Tibial artery (tissue), 4 donors: ENCODE data around the gene TMCO1.
"Not testable (repeated sequence)": the region's sequence is repeated elsewhere in the genome, so short reads cannot be mapped to it uniquely, and the experiment has no call there.

Source experiments
- DNase-seq, 2 donors: peaks; one replicate each; pipeline ENCODE4 v3.0.0-alpha.2; 2019
- H3K27ac ChIP-seq, 2 donors: fragments of 200-600 bp; sonication (generic) in 1 of 2; 1 replicate in 1 of 2; 2 replicates in 1 of 2; pipeline ENCODE4 v1.5.1; 2018 to 2019; ENCODE audit warnings: mild to moderate bottlenecking in 1 of 2
- H3K27me3 ChIP-seq, 2 donors: fragments of 200-600 bp; sonication (generic) in 1 of 2; one replicate each; pipeline versions ENCODE4 v1.5.1 to v1.6.0; 2016 to 2019
- H3K36me3 ChIP-seq, 3 donors: fragments of 200-600 bp; sonication (generic) in 2 of 3; one replicate each; pipeline ENCODE4 v1.5.1; 2016 to 2019; ENCODE audit warnings: mild to moderate bottlenecking in 2 of 3
- H3K4me1 ChIP-seq, 4 donors: fragments of 200-600 bp; sonication (generic) in 2 of 4; 1 replicate in 3 of 4; 2 replicates in 1 of 4; pipeline ENCODE4 v1.5.1; 2016 to 2019
- H3K4me3 ChIP-seq, 2 donors: fragments of 200-600 bp; sonication (generic) in 1 of 2; 1 replicate in 1 of 2; 2 replicates in 1 of 2; pipeline ENCODE4 v1.5.1; 2018 to 2019; ENCODE audit warnings: mild to moderate bottlenecking in 2 of 2
- H3K9me3 ChIP-seq, 3 donors: fragments of 200-600 bp; sonication (generic) in 1 of 3; one replicate each; pipeline ENCODE4 v1.5.1; 2016 to 2019
- intact Hi-C: fragments of 100-400 bp; cut with DNase I; formaldehyde crosslinking; loops from one replicate; pipeline ENCODE4 v1.15.0; 2023; ENCODE audit warnings: low total_unique reads
- TF ChIP-seq, protein P1 (sequence below), 2 experiments: fragments of 200-600 bp in 1 of 2; fragments of 450-650 bp in 1 of 2; IDR thresholded peaks; one replicate each; pipeline ENCODE4 v1.5.1; 2017 to 2019; ENCODE audit warnings: antibody characterized with exemption in 2 of 2, mild to moderate bottlenecking in 1 of 2, moderate library complexity in 1 of 2

TMCO1 gene, protein sequence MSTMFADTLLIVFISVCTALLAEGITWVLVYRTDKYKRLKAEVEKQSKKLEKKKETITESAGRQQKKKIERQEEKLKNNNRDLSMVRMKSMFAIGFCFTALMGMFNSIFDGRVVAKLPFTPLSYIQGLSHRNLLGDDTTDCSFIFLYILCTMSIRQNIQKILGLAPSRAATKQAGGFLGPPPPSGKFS

DNA sequence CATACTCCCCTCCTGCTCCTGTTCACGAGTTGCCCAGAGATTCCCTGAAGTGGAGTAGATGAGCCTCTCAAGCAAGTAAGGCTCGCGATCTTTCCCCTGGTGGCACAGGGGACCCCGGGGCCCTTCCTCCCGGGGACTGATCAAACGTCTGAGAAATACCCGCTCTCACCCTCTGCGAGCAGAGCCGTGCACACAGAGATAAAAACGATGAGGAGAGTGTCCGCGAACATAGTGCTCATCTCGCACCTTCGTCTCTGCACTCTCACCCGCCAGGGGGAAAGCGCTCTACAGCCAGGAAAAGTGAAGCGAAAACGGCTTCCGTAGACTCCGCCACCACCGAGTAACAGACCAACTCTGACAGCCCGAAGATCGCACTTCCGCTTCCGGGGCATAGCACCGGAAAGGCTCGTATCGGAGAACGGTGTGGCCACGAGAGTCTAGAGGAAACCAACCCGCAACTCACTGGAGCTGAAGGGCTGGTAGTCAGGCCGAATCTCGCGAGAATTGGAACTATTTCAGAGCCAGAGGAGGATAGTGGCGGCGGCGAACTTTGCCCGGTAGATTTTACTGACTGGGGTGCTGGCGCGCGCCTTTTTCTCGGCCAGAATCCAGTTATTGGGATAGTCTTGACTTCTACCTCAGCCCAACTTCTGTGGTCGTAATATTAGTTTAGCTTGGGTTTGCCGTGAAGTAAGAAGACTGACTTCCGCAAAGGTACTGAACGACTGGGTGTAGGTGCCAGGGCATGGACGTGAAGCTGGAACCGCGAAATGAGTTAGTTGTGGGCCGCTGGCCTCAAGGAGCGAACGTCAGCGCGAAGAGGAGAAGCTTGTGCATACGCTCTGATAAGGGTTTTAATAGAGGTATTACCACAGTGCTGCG, at the start of gene TMCO1:
Gene TMCO1, minus strand, starts transcription at position 356 of the 882 bp plus-strand sequence. Its CDS starts 117 bp downstream, at position 239.
- H3K4me1 ChIP-seq = peaks cover 0 to 51% (median 18%) of the 10 kb centered on the region in 4 donors
- no peaks in the 10 kb centered on the region for H3K27me3 ChIP-seq
- H3K9me3 ChIP-seq = no peaks in the 10 kb centered on the region
- TF ChIP-seq, protein P1, sequence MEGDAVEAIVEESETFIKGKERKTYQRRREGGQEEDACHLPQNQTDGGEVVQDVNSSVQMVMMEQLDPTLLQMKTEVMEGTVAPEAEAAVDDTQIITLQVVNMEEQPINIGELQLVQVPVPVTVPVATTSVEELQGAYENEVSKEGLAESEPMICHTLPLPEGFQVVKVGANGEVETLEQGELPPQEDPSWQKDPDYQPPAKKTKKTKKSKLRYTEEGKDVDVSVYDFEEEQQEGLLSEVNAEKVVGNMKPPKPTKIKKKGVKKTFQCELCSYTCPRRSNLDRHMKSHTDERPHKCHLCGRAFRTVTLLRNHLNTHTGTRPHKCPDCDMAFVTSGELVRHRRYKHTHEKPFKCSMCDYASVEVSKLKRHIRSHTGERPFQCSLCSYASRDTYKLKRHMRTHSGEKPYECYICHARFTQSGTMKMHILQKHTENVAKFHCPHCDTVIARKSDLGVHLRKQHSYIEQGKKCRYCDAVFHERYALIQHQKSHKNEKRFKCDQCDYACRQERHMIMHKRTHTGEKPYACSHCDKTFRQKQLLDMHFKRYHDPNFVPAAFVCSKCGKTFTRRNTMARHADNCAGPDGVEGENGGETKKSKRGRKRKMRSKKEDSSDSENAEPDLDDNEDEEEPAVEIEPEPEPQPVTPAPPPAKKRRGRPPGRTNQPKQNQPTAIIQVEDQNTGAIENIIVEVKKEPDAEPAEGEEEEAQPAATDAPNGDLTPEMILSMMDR (IDR thresholded peaks at IDR 0.05) = peak in 1 of 2 experiments; percentile 20
- H3K27ac ChIP-seq = peak within 1 kb of the TSS; percentile 84 to 87
- H3K4me3 ChIP-seq = peak within 1 kb of the TSS; percentile 63 to 80
- DNase-seq = peak; percentile 97
- intact Hi-C loops = loop anchor here (10.0 kb wide), 1 partner anchor 134 kb away; the partner anchor contains the start of gene MGST3
- H3K36me3 ChIP-seq = peaks cover 12 to 36% (median 14%) of the 10 kb centered on the region in 3 donors

DNA sequence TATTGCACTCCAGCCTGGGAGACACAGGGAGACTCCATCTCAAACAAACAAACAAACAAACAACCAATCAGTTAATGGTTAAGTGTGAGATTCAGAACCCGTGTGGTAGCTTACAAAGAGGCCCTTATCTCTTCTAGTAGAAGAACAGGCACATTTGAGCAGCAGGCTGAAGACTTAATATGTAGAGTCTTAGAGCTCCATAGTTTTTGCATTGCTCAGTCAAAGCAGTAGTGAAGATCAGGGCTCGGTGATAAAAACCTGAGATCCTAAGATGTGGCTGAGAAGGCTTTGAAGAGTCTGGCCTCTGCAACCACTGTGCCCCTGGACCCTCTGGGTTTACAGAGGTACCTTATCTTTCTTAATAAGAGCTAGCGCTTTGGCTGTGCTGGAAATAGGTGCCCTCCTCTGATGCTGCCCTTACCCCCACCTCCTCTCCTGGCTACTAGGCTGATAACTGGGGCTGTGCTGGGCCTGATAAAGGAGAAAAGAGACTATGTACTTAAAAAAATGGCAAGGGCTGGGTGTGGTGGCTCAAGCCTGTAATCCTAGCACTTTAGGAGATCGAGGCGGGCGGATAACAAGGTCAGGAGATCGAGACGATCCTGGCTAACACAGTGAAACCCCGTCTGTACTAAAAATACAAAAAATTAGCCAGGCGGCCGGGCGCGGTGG, 48.3 kb upstream of the TMCO1 start:
- no peaks in the 10 kb centered on the region for H3K27me3 ChIP-seq
- H3K4me3 ChIP-seq = no peak overlapping the region
- no peak overlapping the region for H3K27ac ChIP-seq
- intact Hi-C loops = no loop called here
- TF ChIP-seq, protein P1 (IDR thresholded peaks at IDR 0.05) = no peak
- peaks cover 0 to 8% (median 0%) of the 10 kb centered on the region in 3 donors for H3K9me3 ChIP-seq
- no peak for DNase-seq
- H3K4me1 ChIP-seq = no peaks in the 10 kb centered on the region
- H3K36me3 ChIP-seq = no peaks in the 10 kb centered on the region

DNA sequence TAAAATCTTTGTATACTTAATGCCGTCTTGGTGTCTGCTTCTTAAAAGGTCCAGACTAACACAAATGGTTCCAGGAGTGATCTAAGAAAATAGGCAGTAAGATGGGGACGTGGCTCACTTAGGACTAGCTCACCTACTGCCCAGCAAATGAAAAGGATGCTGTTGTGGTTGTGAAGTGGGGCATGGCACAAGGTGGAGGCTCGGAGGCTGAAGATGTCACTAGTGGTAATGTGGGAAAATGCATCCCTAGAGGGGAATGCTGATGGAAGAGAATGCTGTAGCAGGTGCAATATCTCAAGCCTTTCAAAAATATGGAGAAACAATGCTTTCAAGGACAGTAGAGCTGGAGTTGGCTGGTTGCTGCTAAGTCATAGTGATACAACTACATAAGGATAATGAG, 47.5 kb upstream of the TMCO1 start:
- intact Hi-C loops = no loop called here

DNA sequence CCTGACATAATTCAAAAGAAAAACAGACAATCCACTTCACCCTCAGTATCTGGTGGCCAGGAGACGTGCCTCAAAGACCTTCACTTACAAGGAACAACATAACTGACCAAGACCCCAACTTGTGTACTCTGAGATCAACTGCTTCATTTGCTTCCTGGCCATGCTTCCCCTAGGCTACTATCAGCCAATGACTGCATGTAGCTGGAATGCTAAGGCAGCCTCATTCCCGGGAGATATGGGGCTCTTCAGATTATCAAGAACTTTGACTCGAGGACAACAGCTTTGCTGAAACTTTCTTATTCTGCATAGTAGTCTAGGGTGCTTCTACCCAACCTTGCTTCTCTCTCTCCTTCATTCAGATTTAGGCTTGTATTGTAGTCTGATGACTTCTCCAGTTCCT, 47.1 kb upstream of the TMCO1 start:
- Histone ChIP-seq H3K4me1 (no peaks in the 10 kb centered on the region), H3K36me3 (no peaks in the 10 kb centered on the region), H3K4me3 (no peak overlapping the region), H3K27me3 (no peaks in the 10 kb centered on the region), H3K27ac (no peak overlapping the region), H3K9me3 (peaks cover 0 to 8% (median 0%) of the 10 kb centered on the region in 3 donors)
- intact Hi-C loops = no loop called here
- DNase-seq = no peak
- TF ChIP-seq, protein P1 (IDR thresholded peaks at IDR 0.05) = no peak

More for the DNA sequence above, 47.5 kb upstream of the TMCO1 start:
- TF ChIP-seq, protein P1 (IDR thresholded peaks at IDR 0.05) = no peak
- DNase-seq = no peak
- Histone ChIP-seq H3K9me3 (peaks cover 0 to 8% (median 0%) of the 10 kb centered on the region in 3 donors), H3K27me3 (no peaks in the 10 kb centered on the region), H3K4me3 (no peak overlapping the region), H3K4me1 (no peaks in the 10 kb centered on the region), H3K27ac (no peak overlapping the region), H3K36me3 (no peaks in the 10 kb centered on the region)

DNA sequence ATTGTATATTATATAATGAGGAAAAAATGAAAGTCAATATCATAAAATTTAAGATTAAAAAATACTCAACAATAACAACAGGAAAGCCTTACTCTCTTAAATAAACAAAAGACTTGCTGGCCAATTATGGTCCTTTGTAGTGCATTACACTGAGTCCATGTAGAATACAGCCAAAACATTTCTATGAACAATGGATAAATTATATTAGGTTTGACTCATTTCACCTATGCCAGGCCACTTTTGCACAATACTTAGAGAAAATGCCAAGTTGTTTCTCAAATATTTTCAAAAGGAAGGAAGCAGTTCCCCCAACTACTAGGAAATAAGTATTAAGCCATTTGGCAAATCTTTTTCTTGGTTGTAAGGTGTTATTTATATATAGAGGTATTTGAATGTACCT, 38.9 kb upstream of the TMCO1 start:
- Histone ChIP-seq H3K27ac (no peak overlapping the region), H3K4me1 (no peaks in the 10 kb centered on the region), H3K27me3 (no peaks in the 10 kb centered on the region), H3K9me3 (no peaks in the 10 kb centered on the region), H3K4me3 (no peak overlapping the region), H3K36me3 (no peaks in the 10 kb centered on the region)
- no peak for DNase-seq
- intact Hi-C loops = no loop called here
- TF ChIP-seq, protein P1 (IDR thresholded peaks at IDR 0.05) = no peak

DNA sequence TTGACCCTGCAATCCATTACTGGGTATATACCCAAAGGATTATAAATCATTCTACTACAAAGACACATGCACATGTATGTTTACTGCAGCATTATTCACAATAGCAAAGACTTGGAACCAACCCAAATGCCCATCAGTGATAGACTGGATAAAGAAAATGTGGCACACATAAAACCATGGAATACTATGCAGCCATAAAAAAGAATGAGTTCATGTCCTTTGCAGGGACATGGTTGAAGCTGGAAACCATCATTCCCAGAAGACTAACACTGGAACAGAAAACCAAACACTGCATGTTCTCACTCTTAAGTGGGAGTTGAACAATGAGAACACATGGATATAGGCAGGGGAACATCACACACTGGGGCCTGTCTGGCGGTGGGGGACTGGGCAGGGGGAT, 35.8 kb upstream of the TMCO1 start:
- DNase-seq, H3K27ac ChIP-seq, H3K4me3 ChIP-seq, H3K4me1 ChIP-seq, intact Hi-C loops, H3K36me3 ChIP-seq, H3K9me3 ChIP-seq, H3K27me3 ChIP-seq: not testable (repeated sequence)
